Stimulated activated CD8-positive, alpha-beta memory T cell treated with anti-CD3 and anti-CD28 coated beads, Interleukin-4, amount 100 ng/mL, for 24 hours (primary cell): ENCODE data around the gene KISS1R.

Experiments
- DNase-seq: peaks from one replicate; pipeline ENCODE4 v3.0.0-alpha.2; 2020; ENCODE audit warnings: low read depth

Gene KISS1R

DNA sequence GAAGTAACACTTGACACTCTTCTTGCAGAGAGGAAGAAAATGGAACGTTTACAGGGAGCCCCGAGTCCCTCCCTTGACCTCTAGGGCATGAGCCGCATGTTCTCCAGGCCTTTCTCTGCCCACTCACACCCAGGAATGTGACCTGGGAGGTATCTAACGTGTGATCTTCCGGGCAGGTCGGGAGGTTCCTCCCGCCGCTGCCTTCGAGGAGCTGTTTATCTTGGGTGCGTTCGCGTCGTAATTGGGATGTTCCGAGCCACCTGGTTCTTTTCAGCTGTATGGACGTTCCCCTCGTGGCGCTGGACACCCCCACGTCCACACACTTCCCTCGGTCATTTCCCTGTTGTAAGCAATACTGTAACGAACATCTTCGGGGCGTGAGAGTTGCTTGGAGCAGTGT is 22.3 kb downstream of the KISS1R start:
- DNase-seq = no peak

- no peak for DNase-seq
These were observed 22.8 kb downstream of the KISS1R start for GRCh38 chr19:939922-940321.

- peak; percentile 48 for DNase-seq
These were observed 23.6 kb downstream of the KISS1R start for GRCh38 chr19:940591-941291.

- no peak for DNase-seq
These were observed 24.4 kb downstream of the KISS1R start for GRCh38 chr19:941292-942132.

DNA sequence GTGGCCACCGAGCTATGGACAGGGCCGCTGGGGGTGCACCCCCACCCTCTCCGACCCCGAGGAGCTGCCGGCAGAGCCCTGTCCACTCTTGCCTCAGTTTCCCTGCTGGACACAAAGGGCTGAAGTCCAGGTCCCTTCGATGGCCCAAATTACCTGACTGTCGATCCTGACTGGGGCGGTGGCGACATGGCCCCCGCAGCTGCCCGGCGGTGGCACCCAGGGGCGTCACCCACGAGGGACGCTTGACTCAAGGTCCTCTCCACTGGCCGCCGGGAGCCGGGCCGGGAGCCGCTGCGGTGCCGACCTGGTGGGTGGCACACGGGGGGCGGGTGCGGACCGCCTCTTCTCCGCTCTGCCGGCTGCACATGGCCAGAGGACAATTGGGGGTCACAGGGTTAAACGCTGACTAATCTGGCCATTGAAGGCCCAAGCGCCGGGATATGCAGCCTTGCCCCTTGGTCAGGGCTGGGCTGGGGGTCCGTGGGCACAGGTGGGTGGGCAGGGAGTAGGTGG is 25.1 kb downstream of the KISS1R start:
- no peak for DNase-seq

GRCh38 chr19:943551-944170 is 26.5 kb downstream of the KISS1R start:
- DNase-seq = no peak

DNA sequence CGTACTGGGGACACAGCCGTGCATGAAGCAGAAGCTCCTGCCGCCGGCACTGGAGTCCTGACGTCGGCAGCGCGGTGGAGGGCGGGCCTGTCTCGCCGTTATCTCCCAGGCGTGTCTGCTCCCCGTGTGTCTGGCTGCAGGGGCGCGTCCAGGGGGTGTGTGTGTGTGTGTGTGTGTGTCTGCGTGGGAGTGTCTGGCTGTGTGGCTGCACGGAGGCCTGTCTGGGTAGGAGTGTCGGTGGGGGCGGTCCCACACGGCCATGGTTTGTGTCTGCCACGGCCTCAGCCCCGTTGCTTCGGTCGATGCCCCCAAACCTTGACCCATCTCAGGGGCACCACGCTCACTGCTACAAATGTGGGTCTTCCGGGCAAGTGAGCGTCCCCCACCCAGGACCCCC is 27.0 kb downstream of the KISS1R start:
- DNase-seq = no peak

DNA sequence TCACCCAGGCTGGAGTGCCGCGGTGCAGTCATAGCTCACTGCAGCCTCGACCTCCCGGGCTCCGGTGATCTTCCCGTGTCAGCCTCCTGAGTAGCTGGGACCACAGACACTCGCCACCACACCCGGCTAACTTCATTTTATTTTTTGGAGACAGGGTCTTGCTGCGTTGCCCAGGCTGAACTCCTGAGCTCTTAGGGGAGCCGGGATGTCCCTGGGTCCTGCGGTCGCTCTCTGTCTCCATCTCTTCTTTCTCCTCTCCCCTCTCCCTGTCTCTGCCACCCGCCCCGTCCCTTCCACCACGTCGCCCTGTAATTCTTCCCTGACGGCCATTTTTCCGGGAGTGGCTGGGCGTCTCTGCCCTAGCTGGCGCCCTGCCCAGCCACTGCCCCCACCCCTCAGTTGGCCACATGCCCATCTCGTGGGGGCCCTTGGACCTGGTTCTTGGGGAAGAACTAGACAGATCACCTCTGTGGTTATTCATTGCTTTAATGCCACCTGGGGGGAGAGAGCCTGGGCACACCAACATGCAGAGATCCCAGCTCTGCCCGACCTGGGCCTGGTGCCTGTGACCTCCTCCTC is 27.6 kb downstream of the KISS1R start:
- no peak for DNase-seq

- no peak for DNase-seq
These were observed 28.5 kb downstream of the KISS1R start for GRCh38 chr19:945401-946252.

DNA sequence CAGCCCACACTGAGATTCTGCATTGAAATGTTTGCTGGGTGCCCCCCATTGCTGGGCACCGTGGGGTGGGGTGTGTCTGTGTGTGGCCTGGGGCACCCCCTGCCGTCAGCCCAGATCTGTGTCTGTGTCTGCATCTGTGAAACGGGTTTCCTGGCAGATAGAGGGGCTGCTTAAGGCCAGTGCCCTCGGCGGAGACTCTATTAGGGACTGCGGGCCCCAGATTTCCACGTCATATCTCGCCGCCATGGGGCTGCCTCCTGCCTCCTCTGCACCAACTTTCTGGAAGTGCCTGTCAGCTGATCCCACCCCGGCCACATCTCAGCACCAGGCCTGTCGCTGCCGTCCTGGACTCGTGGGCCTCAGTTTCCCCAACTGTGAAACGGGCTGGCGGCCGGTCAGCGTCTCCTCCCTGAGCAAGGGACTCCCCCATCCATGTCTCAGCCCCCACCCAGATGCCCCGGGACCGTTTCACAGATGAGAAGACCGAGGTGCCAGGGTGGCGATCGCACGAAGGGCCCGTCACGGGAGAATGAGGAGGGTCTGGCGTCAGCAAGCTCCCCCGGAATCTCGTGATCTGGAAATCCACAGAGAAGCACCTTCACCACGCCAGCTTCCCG is 30.1 kb downstream of the KISS1R start:
- DNase-seq = no peak

DNA sequence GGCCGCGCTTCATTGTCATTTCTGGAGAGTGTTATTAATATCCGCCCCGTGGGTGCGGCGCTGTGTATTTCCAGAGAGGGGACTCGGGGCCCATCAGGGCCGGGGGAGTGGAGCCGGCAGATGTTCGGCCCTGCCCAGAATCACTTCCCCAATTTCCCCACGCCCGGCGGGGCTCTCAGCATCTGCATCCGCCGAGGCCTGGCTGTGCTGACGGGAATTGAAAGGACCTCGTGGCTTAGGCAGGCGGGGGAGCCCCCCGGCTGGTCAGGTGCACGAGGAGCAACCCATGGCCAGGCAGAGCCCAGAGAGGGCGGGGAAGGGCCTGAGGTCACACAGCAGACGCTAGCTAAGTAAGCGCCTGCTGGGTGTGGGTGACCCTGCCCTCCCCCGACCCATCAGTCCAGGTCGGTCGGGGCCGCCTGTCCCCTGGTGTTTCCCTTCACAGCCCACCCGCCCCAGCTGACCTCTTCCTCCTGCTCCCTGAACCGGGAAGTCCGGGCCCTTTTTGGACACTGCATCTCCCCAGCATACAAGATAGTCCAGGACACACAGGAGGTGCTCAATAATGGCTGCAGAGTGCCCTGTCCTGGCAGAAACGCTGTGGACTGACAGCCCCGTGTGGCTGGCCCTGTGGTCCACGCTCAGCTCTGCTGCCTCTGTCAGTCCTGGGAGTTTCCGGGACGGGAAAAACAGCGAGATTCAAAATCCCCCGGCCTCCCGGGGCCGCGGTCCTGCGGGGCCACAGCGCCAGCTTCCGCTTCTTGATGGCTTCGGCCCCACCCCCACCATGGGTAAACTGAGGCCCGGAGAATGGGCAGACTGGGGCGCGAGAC is 30.8 kb downstream of the KISS1R start:
- DNase-seq = no peak

- no peak for DNase-seq
These were observed 31.8 kb downstream of the KISS1R start for GRCh38 chr19:948842-949496.

DNA sequence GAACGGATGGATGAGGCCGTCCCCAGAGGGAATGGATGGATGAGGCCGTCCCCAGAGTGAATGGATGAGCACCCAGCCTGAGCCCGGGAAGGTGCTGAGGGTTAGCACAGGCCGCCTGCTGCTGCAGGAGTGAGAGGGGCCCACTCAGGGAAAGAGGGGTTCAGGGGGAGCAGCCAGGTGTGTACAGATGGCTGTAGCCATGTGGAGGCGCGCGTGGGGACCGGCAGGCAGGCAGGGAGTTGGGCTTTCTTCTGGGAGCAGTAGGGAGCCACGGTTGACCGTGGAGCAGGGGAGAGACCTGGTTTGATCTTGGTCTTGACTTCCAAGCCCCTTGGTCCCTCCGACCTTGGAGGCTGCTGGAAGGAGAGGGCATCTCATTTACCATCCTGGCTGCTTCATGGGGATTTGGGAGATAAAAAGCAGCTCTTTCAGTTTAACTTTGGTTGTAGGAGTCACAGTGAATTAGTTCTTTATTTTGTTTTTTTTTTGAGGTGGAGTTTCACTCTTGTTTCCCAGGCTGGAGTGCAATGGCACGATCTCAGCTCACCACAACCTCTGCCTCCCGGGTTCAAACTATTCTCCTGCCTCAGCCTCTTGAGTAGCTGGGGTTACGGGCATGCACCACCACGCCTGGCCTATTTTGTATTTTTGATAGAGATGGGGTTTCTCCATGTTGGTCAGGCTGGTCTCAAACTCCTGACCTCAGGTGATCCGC is 33.4 kb downstream of the KISS1R start:
- no peak for DNase-seq

GRCh38 chr19:952049-952679 is 35.0 kb downstream of the KISS1R start:
- DNase-seq = no peak

- DNase-seq = no peak
These were observed 35.7 kb downstream of the KISS1R start for GRCh38 chr19:952680-953444.

- no peak for DNase-seq
These were observed 36.5 kb downstream of the KISS1R start for GRCh38 chr19:953445-954271.

DNA sequence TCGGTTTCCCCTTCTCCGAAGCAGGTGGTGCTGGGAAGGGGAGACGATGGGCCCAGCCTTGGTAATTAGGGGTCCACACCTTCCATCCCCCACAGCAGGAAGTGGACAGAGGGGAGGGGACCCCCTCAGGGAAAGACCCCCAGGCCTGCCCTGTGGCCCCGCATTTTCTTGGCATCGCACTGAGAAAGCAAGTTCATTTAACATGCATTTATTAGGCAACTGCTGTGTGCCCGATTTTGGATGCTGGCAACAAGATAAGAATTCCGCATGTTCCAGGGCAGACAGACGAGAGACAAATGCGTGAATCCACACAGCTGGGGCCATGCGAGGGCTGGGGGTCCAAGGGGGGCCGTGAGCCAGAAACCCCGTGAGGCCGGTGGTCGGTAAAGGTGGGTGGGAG is 37.1 kb downstream of the KISS1R start:
- no peak for DNase-seq
